ENCODE measurements around the gene PLCE1.

- TF ChIP-seq CTCF (conservative IDR thresholded peaks at IDR 0.05) (no peak), ZFX (IDR thresholded peaks at IDR 0.05) (no peak)
These were observed 13.1 kb downstream of the PLCE1 start for GRCh38 chr10:94006591-94007550.

All from C4-2B (cell line).